GM12878 (cell line): Measurements from ENCODE around the gene TMC6. TPM values are rescaled to one million over a fixed set of nuclear protein-coding genes. Genes with fewer than 3 reads are reported as not detected.
A peak's percentile ranks its signal among the peaks of the same experiment; 100 is the strongest.
"Not testable (repeated sequence)": the region's sequence is repeated elsewhere in the genome, so short reads cannot be mapped to it uniquely, and the experiment has no call there.

Experiments
- ATAC-seq: fragments of 200-7000 bp; cut with Tn5 transposase; 3 replicates; pipeline ENCODE4 v1.9.1; 2020; ENCODE audit warnings: mild to moderate bottlenecking, moderate library complexity
- BruUV-seq: library from RNA; stranded (reverse); fragments of 400-500 nt; replicated peaks from 2 replicates; lab custom pipeline; 2021; lab: Mats Ljungman, UMichigan
- CTCF ChIA-PET: fragments of 300-600 bp; sonication (Branson Sonifier 250); formaldehyde crosslinking; extraction: SDS; loops from one replicate; lab custom pipeline; 2021; ENCODE audit warnings: inconsistent platforms; lab: Yijun Ruan, JAX
- POLR2A ChIA-PET: fragments of 350-600 bp; formaldehyde crosslinking; extraction: SDS; loops from one replicate; lab custom pipeline; 2021; ENCODE audit warnings: inconsistent platforms; lab: Charles Lee
- RAD21 ChIA-PET: fragments of 300-600 bp; sonication (Branson Sonifier 250); formaldehyde crosslinking; loops from one replicate; lab custom pipeline; 2023; ENCODE audit warnings: antibody characterized with exemption; ENCODE audit not compliant: unreplicated experiment; lab: Charles Lee
- SMC1A ChIA-PET: fragments of 300-600 bp; sonication (Branson Sonifier 250); formaldehyde crosslinking; loops from one replicate; lab custom pipeline; 2023; ENCODE audit not compliant: unreplicated experiment, uncharacterized antibody; lab: Charles Lee
- DNase-seq: peaks from one replicate; pipeline ENCODE4 v3.0.0-alpha.2; 2011; ENCODE audit warnings: low read depth, low spot score
- FAIRE-seq: peaks from 3 replicates; lab custom pipeline; 2011; peaks lifted over from hg19 to GRCh38; lab: Jason Lieb, UNC
- H2AFZ ChIP-seq: 2 replicates; pipeline ENCODE4 v1.6.0; 2011; ENCODE audit warnings: low read depth, low read length, control low read depth; ENCODE audit not compliant: control insufficient read depth
- H3K27ac ChIP-seq: 2 replicates; pipeline ENCODE4 v1.5.1; 2011; ENCODE audit warnings: control low read depth; ENCODE audit not compliant: control insufficient read depth, insufficient read depth
- H3K27me3 ChIP-seq, 2 experiments: replicated peaks in 1 of 2; 2 replicates each; pipeline versions ENCODE4 v1.6.0 to v1.6.1; 2011; ENCODE audit warnings: low read length in 1 of 2; ENCODE audit not compliant: control insufficient read depth in 2 of 2, insufficient read depth in 2 of 2
- H3K36me3 ChIP-seq, 2 experiments: 2 replicates each; pipeline ENCODE4 v1.5.1; 2011; ENCODE audit warnings: low read length in 1 of 2; ENCODE audit not compliant: control insufficient read depth in 2 of 2, insufficient read depth in 2 of 2
- H3K4me1 ChIP-seq: 2 replicates; pipeline ENCODE4 v1.6.1; 2011; ENCODE audit warnings: mild to moderate bottlenecking, low read length, moderate library complexity, mixed read lengths; ENCODE audit not compliant: control insufficient read depth, insufficient read depth
- H3K4me2 ChIP-seq: 2 replicates; pipeline ENCODE4 v1.6.0; 2011; ENCODE audit warnings: control low read depth; ENCODE audit not compliant: control insufficient read depth, insufficient read depth
- H3K4me3 ChIP-seq: fragments of 200-600 bp; sonication (generic); 2 replicates; pipeline ENCODE4 v1.5.1; 2016
- H3K79me2 ChIP-seq: 2 replicates; pipeline ENCODE4 v1.6.0; 2011; ENCODE audit warnings: low read length; ENCODE audit not compliant: control insufficient read depth, insufficient read depth
- H3K9ac ChIP-seq: 2 replicates; pipeline ENCODE4 v1.8.0; 2011; ENCODE audit warnings: low read length, control low read depth, mixed read lengths; ENCODE audit not compliant: control insufficient read depth, insufficient read depth
- H3K9me3 ChIP-seq: replicated peaks from 3 replicates; pipeline ENCODE4 v1.5.1; 2011; ENCODE audit warnings: mild to moderate bottlenecking, low read length; ENCODE audit not compliant: control insufficient read depth, insufficient read depth
- H4K20me1 ChIP-seq: 2 replicates; pipeline ENCODE4 v1.6.0; 2011; ENCODE audit not compliant: control insufficient read depth, insufficient read depth
- NRF1 ChIP-seq: conservative IDR thresholded peaks from 2 replicates; pipeline ENCODE4 v1.6.1; 2011; ENCODE audit warnings: mild to moderate bottlenecking, low read depth, low read length, improper control_type of control experiment
- POLR2A ChIP-seq: IDR thresholded peaks from 2 replicates; pipeline ENCODE4 v1.6.1; 2011; ENCODE audit warnings: low read depth, mild to moderate bottlenecking, low read length
- POLR2AphosphoS5 ChIP-seq: IDR thresholded peaks from 2 replicates; pipeline ENCODE4 v1.6.1; 2011; ENCODE audit warnings: mild to moderate bottlenecking, low read length, inconsistent platforms
- RFX5 ChIP-seq: IDR thresholded peaks from 2 replicates; pipeline ENCODE4 v1.6.1; 2011; ENCODE audit warnings: low read depth, low read length, improper control_type of control experiment
- SMC3 ChIP-seq: IDR thresholded peaks from 2 replicates; pipeline ENCODE4 v1.6.1; 2011; ENCODE audit warnings: low read length, improper control_type of control experiment, borderline replicate concordance
- YBX1 ChIP-seq: fragments of 450-650 bp; IDR thresholded peaks from 2 replicates; pipeline ENCODE4 v1.6.1; 2016; ENCODE audit warnings: antibody characterized with exemption
- ZNF274 ChIP-seq: IDR thresholded peaks from one replicate; pipeline ENCODE4 v1.8.0; 2011; ENCODE audit not compliant: insufficient read length, insufficient read depth
- WGBS: methylation state at CpG from one replicate; pipeline ENCODE4 v1.1.6; 2016; ENCODE audit warnings: low lambda C conversion rate; ENCODE audit not compliant: insufficient replicate concordance, insufficient coverage; ENCODE audit errors: missing lambda C conversion rate; 5-methylcytosine and 5-hydroxymethylcytosine counted together
- in situ Hi-C: fragments of 300-500 bp; cut with MboI; formaldehyde crosslinking; loops from 9 replicates; pipeline ENCODE4 v1.14.3; 2018; ENCODE audit warnings: mixed read lengths
- intact Hi-C: fragments of 100-400 bp; cut with micrococcal nuclease; formaldehyde crosslinking; loops from one replicate; pipeline ENCODE4 v1.14.2; 2022; ENCODE audit not compliant: unreplicated experiment
- polyA plus RNA-seq, 11 experiments: library from polyadenylated mRNA; depleted of rRNA in 4 of 11; unstranded in 6 of 11; stranded (reverse) in 5 of 11; fragments of >200 nt; fragmentation: Nextera tagmentation in 4 of 11; fragmentation: Illumina TruSeq in 1 of 11; extraction: Ambion mirVana in 4 of 11; extraction: Trizol in 1 of 11; gene quantifications; 1 replicate in 1 of 11; 2 replicates in 10 of 11; pipeline versions ENCODE4 v1.2.1 to v1.2.3, GENCODE V29; 2011 to 2016; ENCODE audit warnings: inconsistent platforms in 2 of 11, missing spikeins in 2 of 11, low read depth in 1 of 11
- total RNA-seq, 4 experiments: library from RNA; depleted of rRNA in 3 of 4; stranded (reverse); fragments of >200 nt in 3 of 4; fragmentation: Illumina TruSeq in 1 of 4; extraction: Trizol in 1 of 4; gene quantifications; 2 replicates each; pipeline versions ENCODE4 v1.2.1 to v1.2.3, GENCODE V29; 2013 to 2021
- TF ChIP-seq, protein P1 (sequence below): IDR thresholded peaks from 2 replicates; pipeline ENCODE4 v1.6.1; 2012; ENCODE audit warnings: low read depth, low read length, improper control_type of control experiment
- TF ChIP-seq, protein P2 (sequence below): fragments of 450-650 bp; IDR thresholded peaks from 2 replicates; pipeline ENCODE4 v1.6.1; 2018; ENCODE audit warnings: mild to moderate bottlenecking, low read depth, moderate library complexity; ENCODE audit not compliant: partially characterized antibody

Gene TMC6
- total and polyA plus RNA-seq, 10 of the 15 experiments (the other 5 are each of a cell fraction or from before 2014, with no cell fraction given), result 1.9 to 232 (median 60.6) TPM

- ATAC-seq, H3K9me3 ChIP-seq, H4K20me1 ChIP-seq, H3K27ac ChIP-seq, DNase-seq, H3K27me3 ChIP-seq, H3K4me3 ChIP-seq, BruUV-seq, intact Hi-C loops, H3K4me2 ChIP-seq, H3K9ac ChIP-seq, H2AFZ ChIP-seq, in situ Hi-C loops, FAIRE-seq, H3K79me2 ChIP-seq: not testable (repeated sequence)
- 0 out of 2 replicates have a peak, but pooled peaks have one; percentile 22 for TF ChIP-seq POLR2A
- ChIA-PET SMC1A (interaction anchor here (1.0 kb wide), 1 partner anchor 10 kb away, joined by 5 read pairs; no protein-coding TSS in a partner anchor), CTCF (interaction anchor here (1.6 kb wide), 2 partner anchors 20 to 60 kb away, joined by 5 to 10 read pairs; no protein-coding TSS in a partner anchor), POLR2A (interaction anchor here (0.7 kb wide), 1 partner anchor 10 kb away, joined by 3 read pairs; no protein-coding TSS in a partner anchor), RAD21 (interaction anchor here (0.6 to 1.4 kb wide), 7 partner anchors 9 to 204 kb away, joined by 3 to 5 read pairs (median 3); no protein-coding TSS in a partner anchor)
- H3K4me1 ChIP-seq, result peaks cover 27% of the 10 kb centered on the region
- 95% methylated on average over 13 of the region's 18 CpGs for WGBS
- H3K36me3 ChIP-seq, result peaks cover 29 to 34% of the 10 kb centered on the region in 2 experiments
These were observed 12.8 kb downstream of the TMC6 start for GRCh38 chr17:78115803-78116202.

- TF ChIP-seq, protein P1, sequence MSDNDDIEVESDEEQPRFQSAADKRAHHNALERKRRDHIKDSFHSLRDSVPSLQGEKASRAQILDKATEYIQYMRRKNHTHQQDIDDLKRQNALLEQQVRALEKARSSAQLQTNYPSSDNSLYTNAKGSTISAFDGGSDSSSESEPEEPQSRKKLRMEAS, result no peak
- 0 out of 2 replicates have a peak, but pooled peaks have one; percentile 8 for TF ChIP-seq POLR2AphosphoS5
- TF ChIP-seq ZNF274, result no peak
- TF ChIP-seq POLR2A, result peak; percentile 69
- TF ChIP-seq NRF1, result no peak
- TF ChIP-seq SMC3, result no peak
- no peak for TF ChIP-seq YBX1
- TF ChIP-seq, protein P2, sequence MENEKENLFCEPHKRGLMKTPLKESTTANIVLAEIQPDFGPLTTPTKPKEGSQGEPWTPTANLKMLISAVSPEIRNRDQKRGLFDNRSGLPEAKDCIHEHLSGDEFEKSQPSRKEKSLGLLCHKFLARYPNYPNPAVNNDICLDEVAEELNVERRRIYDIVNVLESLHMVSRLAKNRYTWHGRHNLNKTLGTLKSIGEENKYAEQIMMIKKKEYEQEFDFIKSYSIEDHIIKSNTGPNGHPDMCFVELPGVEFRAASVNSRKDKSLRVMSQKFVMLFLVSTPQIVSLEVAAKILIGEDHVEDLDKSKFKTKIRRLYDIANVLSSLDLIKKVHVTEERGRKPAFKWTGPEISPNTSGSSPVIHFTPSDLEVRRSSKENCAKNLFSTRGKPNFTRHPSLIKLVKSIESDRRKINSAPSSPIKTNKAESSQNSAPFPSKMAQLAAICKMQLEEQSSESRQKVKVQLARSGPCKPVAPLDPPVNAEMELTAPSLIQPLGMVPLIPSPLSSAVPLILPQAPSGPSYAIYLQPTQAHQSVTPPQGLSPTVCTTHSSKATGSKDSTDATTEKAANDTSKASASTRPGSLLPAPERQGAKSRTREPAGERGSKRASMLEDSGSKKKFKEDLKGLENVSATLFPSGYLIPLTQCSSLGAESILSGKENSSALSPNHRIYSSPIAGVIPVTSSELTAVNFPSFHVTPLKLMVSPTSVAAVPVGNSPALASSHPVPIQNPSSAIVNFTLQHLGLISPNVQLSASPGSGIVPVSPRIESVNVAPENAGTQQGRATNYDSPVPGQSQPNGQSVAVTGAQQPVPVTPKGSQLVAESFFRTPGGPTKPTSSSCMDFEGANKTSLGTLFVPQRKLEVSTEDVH, result no peak
- no peak for TF ChIP-seq RFX5
- in situ Hi-C loops, result loop anchor here (5.0 kb wide), 1 partner anchor 62 kb away; no protein-coding TSS in a partner anchor
- intact Hi-C loops, result no loop called here
These were observed 13.5 kb downstream of the TMC6 start for GRCh38 chr17:78114831-78115723.

More at GRCh38 chr17:78114831-78115723, 13.5 kb downstream of the TMC6 start:
- no peak for ATAC-seq
- ChIA-PET SMC1A (interaction anchor here (1.0 to 1.6 kb wide), 2 partner anchors 15 to 129 kb away, joined by 3 to 5 read pairs; partner anchors contain the start of gene TMC8), RAD21 (interaction anchor here (1.0 to 2.9 kb wide), 4 partner anchors 11 to 95 kb away, joined by 3 to 14 read pairs (median 4); no protein-coding TSS in a partner anchor), POLR2A (interaction anchor here (0.5 to 1.9 kb wide), 6 partner anchors 10 to 123 kb away, joined by 3 to 8 read pairs (median 4); no protein-coding TSS in a partner anchor), CTCF (interaction anchor here (0.8 to 5.0 kb wide), 6 partner anchors 20 to 62 kb away, joined by 3 to 46 read pairs (median 8); no protein-coding TSS in a partner anchor)
- Histone ChIP-seq H3K4me1 (peaks cover 27% of the 10 kb centered on the region), H2AFZ (no peak overlapping the region), H3K9me3 (no peaks in the 10 kb centered on the region), H3K36me3 (peaks cover 27 to 36% of the 10 kb centered on the region in 2 experiments), H3K79me2 (peaks cover 2% of the 10 kb centered on the region), H3K4me3 (no peak overlapping the region), H3K4me2 (0 out of 2 replicates have a peak overlapping the region, but pooled peaks have one; percentile 59), H3K9ac (no peak overlapping the region), H4K20me1 (peaks cover 5% of the 10 kb centered on the region; the same call in 1 of the 2 replicates), H3K27me3 (no peaks in the 10 kb centered on the region), H3K27ac (no peak overlapping the region)
- no peak for DNase-seq
- 86% methylated on average over 24 of the region's 28 CpGs for WGBS
- BruUV-seq, result no TSS peak
- FAIRE-seq, result no peak
